ENCODE results near the gene SCARB1.

GRCh38 chr12:124813782-124814181 lies 49.9 kb downstream of the SCARB1 start:
- TF ChIP-seq POLR2AphosphoS5 (IDR thresholded peaks at IDR 0.05; ENCODE audit: borderline replicate concordance, low read depth, low read length) (no peak), EZH2 (IDR thresholded peaks at IDR 0.05) (no peak), FOXP2 (optimal IDR thresholded peaks at IDR 0.05; ENCODE audit: control extremely low read depth, extremely low read length, insufficient read depth) (no peak)

All from SK-N-MC (cell line).